MG63 (cell line): Measurements from ENCODE around the gene SHISA7. TPM values are rescaled to one million over a fixed set of nuclear protein-coding genes. Genes with fewer than 3 reads are reported as not detected.
"Not testable (repeated sequence)": the region's sequence is repeated elsewhere in the genome, so short reads cannot be mapped to it uniquely, and the experiment has no call there.

Experiments
- DNase-seq: peaks from one replicate; pipeline ENCODE4 v3.0.0-alpha.2; 2020
- H3K27me3 ChIP-seq: fragments of 250-450 bp; sonication (Bioruptor Pico); 2 replicates; pipeline ENCODE4 v1.5.1; 2020; ENCODE audit warnings: mild to moderate bottlenecking, moderate library complexity
- H3K36me3 ChIP-seq: fragments of 250-450 bp; sonication (Bioruptor Pico); 2 replicates; pipeline ENCODE4 v1.5.1; 2020; ENCODE audit warnings: mild to moderate bottlenecking, moderate library complexity
- H3K4me3 ChIP-seq: fragments of 250-450 bp; sonication (Bioruptor Pico); 2 replicates; pipeline ENCODE4 v1.5.1; 2020; ENCODE audit warnings: mild to moderate bottlenecking, moderate library complexity
- H3K9me3 ChIP-seq: fragments of 250-450 bp; sonication (Bioruptor Pico); 2 replicates; pipeline ENCODE4 v1.5.1; 2020; ENCODE audit warnings: mild to moderate bottlenecking, moderate library complexity
- total RNA-seq: library from RNA; depleted of rRNA; stranded (reverse); fragments of >200 nt; shearing (Covaris generic); gene quantifications from 2 replicates; pipeline ENCODE4 v1.2.3, GENCODE V29; 2014; ENCODE audit warnings: low replicate concordance

The SHISA7 gene
- total RNA-seq, 1 experiment from 2014 or later, result not detected

DNA sequence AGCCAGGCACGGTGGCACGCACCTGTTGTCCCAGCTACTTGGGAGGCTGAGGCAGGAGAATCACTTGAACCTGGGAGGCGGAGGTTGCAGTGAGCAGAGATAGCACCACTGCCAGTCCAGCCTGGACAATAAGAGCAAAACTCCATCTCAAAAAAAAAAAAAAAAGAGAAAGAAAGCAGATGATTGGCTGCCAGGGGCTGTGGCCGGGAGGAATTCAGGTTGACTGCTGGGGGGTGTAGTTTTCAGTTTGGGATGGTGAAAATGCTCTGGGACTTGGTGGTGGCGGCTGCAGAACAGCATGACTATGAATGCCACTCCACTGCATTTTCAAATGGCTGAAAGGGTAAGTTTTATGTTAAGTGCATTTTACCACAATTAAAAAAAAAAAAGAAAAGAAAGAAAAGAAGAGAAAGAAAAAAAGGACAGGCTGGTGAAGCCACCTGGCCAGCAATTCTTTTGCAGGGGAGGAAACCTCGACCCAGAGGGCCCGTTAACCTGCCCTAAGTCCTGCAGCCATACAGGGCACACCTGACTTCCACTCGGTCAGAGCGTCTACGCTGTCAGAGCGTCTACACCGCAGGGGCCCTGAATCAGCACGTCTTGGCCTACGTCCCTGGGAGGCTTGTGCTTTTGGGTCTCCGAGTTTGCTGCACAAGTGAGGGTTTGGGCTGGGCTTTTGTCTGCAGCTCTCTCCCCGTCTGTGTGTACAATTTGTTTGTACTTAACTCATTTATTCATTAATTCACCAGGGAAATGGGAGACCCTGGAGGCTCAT is 14.8 kb upstream of the SHISA7 start:
- H3K36me3 ChIP-seq, result peaks cover 17% of the 10 kb centered on the region
- H3K4me3 ChIP-seq, result no peak overlapping the region
- H3K9me3 ChIP-seq, result no peaks in the 10 kb centered on the region
- no peak for DNase-seq
- H3K27me3 ChIP-seq, result no peaks in the 10 kb centered on the region

- DNase-seq, result no peak
- H3K36me3 ChIP-seq, result peaks cover 18% of the 10 kb centered on the region
- H3K27me3 ChIP-seq, result peaks cover 11% of the 10 kb centered on the region
- H3K4me3 ChIP-seq, result no peak overlapping the region
- no peaks in the 10 kb centered on the region for H3K9me3 ChIP-seq
Observed at GRCh38 chr19:55456347-55456746, 13.2 kb upstream of the SHISA7 start.

- Histone ChIP-seq H3K9me3 (no peaks in the 10 kb centered on the region), H3K36me3 (peaks cover 15% of the 10 kb centered on the region), H3K4me3 (no peak overlapping the region), H3K27me3 (peaks cover 11% of the 10 kb centered on the region)
- no peak for DNase-seq
Observed at GRCh38 chr19:55455576-55456235, 12.6 kb upstream of the SHISA7 start.

DNA sequence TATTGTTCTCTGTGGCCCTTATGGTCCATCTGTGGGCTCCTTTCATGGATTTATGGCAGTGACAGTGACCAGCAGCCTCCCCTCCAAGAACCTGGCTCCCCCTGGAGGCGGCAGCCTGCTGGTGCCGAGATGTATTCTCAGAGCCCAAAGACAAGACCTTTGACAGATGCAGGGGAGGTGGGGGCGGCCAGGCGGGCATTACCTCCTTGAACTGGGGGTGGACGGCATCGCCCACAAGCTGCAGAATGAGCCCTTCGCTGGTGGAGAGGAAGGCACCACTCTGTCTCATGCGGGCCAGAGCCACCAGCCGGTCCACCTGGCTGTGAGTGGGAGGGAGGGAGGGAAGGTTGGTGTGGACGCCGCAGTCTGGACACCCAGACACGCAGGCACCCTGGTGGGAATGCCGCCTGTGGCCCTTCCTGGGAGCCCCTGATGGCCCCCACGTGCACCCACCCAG is 11.7 kb upstream of the SHISA7 start:
- Histone ChIP-seq H3K9me3 (no peaks in the 10 kb centered on the region), H3K4me3 (no peak overlapping the region), H3K27me3 (peaks cover 11% of the 10 kb centered on the region), H3K36me3 (peaks cover 8% of the 10 kb centered on the region)
- peak; percentile 47 for DNase-seq

- Histone ChIP-seq H3K27me3 (peaks cover 14% of the 10 kb centered on the region), H3K36me3 (peaks cover 8% of the 10 kb centered on the region), H3K9me3 (no peaks in the 10 kb centered on the region), H3K4me3 (no peak overlapping the region)
- no peak for DNase-seq
Observed at GRCh38 chr19:55453511-55454260, 10.6 kb upstream of the SHISA7 start.

GRCh38 chr19:55452749-55453346 is 9.7 kb upstream of the SHISA7 start:
- peaks cover 14% of the 10 kb centered on the region for H3K27me3 ChIP-seq
- H3K9me3 ChIP-seq, result no peaks in the 10 kb centered on the region
- no peak overlapping the region for H3K4me3 ChIP-seq
- peak; percentile 76 for DNase-seq
- peaks cover 8% of the 10 kb centered on the region for H3K36me3 ChIP-seq

GRCh38 chr19:55451965-55452748 is 9.1 kb upstream of the SHISA7 start:
- no peak overlapping the region for H3K4me3 ChIP-seq
- peaks cover 16% of the 10 kb centered on the region for H3K27me3 ChIP-seq
- no peaks in the 10 kb centered on the region for H3K9me3 ChIP-seq
- no peak for DNase-seq
- peaks cover 8% of the 10 kb centered on the region for H3K36me3 ChIP-seq

DNA sequence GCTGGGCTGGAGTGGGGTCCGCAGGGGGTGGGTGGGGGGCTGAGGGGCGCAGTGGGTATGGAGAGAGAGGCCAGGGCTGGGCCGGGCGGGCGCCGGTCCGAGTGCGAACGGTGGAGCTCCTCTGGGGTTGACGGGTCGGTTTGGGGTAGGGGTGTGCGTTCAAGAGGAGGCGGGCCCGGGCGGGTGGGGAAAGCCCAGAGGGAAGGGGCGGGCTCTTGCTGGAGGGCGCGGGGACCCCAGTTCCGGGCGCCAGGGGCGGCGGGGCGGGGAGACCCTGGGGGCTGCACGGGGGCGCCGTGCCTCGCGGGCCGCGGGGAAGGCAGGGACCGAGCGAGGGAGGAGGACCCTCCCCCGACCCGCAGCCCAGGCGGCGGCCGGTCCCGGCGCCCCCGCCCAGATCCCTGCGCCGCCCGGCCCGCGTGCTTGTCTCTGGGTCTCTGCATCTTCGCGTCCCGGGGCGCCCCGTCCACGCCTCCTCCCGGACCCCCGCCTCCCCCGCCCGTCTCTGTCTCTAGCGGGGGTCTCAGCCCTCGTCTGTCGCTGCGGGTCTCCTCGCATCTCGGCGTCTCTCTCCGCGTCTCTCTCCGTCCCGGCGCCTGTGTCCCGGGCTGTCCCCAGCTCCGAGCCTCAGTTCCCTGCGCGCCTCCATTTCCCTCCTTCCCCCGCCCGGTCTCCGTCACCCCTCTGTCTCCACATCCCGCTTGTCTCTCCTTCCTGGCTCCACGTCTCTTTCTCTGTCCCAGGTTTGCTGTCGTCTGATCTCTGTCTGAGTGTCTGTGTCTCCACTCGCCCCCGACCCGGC is 8.3 kb upstream of the SHISA7 start:
- no peaks in the 10 kb centered on the region for H3K9me3 ChIP-seq
- H3K27me3 ChIP-seq, result peaks cover 22% of the 10 kb centered on the region
- H3K36me3 ChIP-seq, result peaks cover 8% of the 10 kb centered on the region
- H3K4me3 ChIP-seq, result no peak overlapping the region
- DNase-seq, result no peak

DNA sequence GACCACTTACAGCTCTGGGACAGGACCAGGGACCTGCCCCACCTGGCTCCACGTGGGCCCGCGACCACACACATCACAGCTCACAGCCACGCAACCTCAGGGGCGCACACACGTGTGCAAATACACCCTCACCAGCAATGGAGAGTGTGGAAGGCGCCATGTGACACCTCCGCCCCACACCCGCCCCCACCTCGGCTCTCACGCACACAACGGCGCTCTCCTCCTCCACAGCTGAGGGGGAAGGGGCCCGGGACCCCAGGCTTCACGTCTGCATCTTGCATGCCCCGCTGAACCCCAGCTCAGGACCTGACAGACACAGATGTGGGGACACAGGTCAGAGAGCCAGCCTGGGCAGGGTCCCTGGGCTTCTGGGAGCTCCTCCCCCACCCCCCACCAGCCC is 6.4 kb upstream of the SHISA7 start:
- H3K9me3 ChIP-seq, result no peaks in the 10 kb centered on the region
- no peak overlapping the region for H3K4me3 ChIP-seq
- DNase-seq, result no peak
- peaks cover 8% of the 10 kb centered on the region; the same call in 1 of the 2 replicates for H3K36me3 ChIP-seq
- peaks cover 39% of the 10 kb centered on the region for H3K27me3 ChIP-seq

GRCh38 chr19:55448175-55448490 is 5.0 kb upstream of the SHISA7 start:
- not testable (repeated sequence) for H3K4me3 ChIP-seq, DNase-seq, H3K36me3 ChIP-seq, H3K9me3 ChIP-seq
- peaks cover 51% of the 10 kb centered on the region for H3K27me3 ChIP-seq

DNA sequence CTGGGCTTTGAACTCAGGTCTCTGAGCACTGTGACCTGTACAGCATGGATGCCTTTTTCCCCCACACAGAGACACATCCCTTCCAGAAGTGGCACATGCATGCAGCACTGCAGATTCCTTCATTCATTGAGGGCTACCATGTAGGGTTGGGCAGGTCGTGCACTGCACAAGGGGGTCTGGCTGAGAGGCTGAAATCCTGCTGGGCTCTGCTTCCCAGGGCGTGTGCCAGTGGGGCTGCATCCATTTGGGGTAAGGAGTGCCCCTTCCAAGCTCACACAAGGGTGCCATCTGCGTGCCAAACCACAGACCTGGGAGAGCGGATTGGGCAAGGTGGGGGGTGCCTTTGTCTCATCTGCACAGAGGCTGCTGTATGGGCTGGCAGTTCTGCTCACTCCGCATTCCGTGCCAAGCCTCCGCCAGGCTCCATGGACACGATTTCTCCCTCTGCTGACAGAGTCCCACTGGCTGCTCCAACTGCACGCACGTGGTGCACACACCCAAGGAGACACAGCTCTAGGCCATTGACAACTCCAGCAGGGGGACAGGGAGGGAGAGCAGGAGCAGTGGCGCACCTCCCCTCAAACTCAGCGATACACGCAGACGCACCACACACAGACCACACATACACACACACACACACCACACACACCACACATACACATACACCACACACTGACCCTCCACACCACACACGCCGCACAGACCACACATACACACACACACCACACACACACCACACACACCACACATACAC is 4.5 kb upstream of the SHISA7 start:
- peak; percentile 99 for DNase-seq
- H3K4me3 ChIP-seq, result no peak overlapping the region
- no peaks in the 10 kb centered on the region for H3K36me3 ChIP-seq
- H3K9me3 ChIP-seq, result no peaks in the 10 kb centered on the region
- H3K27me3 ChIP-seq, result peaks cover 54% of the 10 kb centered on the region

GRCh38 chr19:55446060-55446459 is 3.0 kb upstream of the SHISA7 start:
- H3K36me3 ChIP-seq, result no peaks in the 10 kb centered on the region
- H3K9me3 ChIP-seq, result no peaks in the 10 kb centered on the region
- DNase-seq, result no peak
- no peak overlapping the region for H3K4me3 ChIP-seq
- H3K27me3 ChIP-seq, result peaks cover 53% of the 10 kb centered on the region

GRCh38 chr19:55444646-55445045 is 1.5 kb upstream of the SHISA7 start:
- Histone ChIP-seq H3K27me3 (peaks cover 60% of the 10 kb centered on the region), H3K4me3 (no peak overlapping the region), H3K36me3 (no peaks in the 10 kb centered on the region), H3K9me3 (no peaks in the 10 kb centered on the region)
- no peak for DNase-seq

DNA sequence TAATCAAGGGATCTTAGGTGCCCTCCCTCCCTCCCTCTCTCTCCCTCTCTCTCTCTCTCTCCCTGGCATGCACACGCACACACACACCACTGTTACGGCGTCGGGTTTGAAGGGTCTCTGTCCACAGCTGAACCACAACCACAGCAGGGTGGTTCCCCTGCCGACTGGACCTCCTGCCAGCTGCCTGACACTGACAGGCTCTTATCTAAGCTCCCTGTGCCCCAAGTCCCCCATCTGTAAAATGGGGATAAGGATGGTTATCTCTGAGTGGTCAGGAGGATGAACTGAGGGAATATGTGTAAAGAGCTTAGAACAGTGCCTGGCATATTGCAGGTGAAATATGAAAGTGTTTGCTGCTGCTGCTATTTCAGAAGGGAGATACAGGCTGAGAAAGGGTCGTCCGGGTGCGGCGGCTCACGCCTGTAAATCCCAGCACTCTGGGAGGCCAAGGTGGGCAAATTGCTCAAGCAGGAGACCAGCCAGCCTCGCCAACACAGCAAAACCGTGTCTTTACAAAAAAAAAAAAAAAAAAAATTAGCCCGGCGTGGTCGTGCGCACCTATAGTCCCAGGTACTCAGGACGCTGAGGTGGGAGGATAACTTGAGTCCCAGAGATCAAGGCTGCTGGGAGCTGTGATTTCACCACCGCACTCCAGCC is 852 bp upstream of the SHISA7 start:
- peaks cover 61% of the 10 kb centered on the region for H3K27me3 ChIP-seq
- H3K36me3 ChIP-seq, result no peaks in the 10 kb centered on the region
- H3K4me3 ChIP-seq, result no peak overlapping the region
- H3K9me3 ChIP-seq, result no peaks in the 10 kb centered on the region
- DNase-seq, result no peak
